ENCODE data around the gene PKN1.
"Not testable (repeated sequence)": the region's sequence is repeated elsewhere in the genome, so short reads cannot be mapped to it uniquely, and the experiment has no call there.

PKN1 gene

GRCh38 chr19:14443632-14444216 is 10.6 kb downstream of the PKN1 start:
- Histone ChIP-seq H3K27ac (no peak overlapping the region), H3K9me3 (no peaks in the 10 kb centered on the region), H3K36me3 (peaks cover 67 to 81% (median 81%) of the 10 kb centered on the region in 3 donors), H3K4me1 (peaks cover 0 to 6% (median 0%) of the 10 kb centered on the region in 4 donors), H3K27me3 (no peaks in the 10 kb centered on the region), H3K4me3 (no peak overlapping the region)
- TF ChIP-seq CTCF (IDR thresholded peaks at IDR 0.05): no peak
- no peak for DNase-seq
- intact Hi-C loops (cut with DNase I; ENCODE audit: low total_unique reads): no loop called here

- Histone ChIP-seq H3K36me3 (peaks cover 71 to 100% (median 99%) of the 10 kb centered on the region in 3 donors), H3K27ac (no peak overlapping the region), H3K9me3 (no peaks in the 10 kb centered on the region), H3K4me1 (no peaks in the 10 kb centered on the region), H3K4me3 (no peak overlapping the region), H3K27me3 (no peaks in the 10 kb centered on the region)
- DNase-seq: no peak
- intact Hi-C loops (cut with DNase I; ENCODE audit: low total_unique reads): no loop called here
- no peak for TF ChIP-seq CTCF (IDR thresholded peaks at IDR 0.05)
Measured at GRCh38 chr19:14446336-14447036, 13.4 kb downstream of the PKN1 start.

- Histone ChIP-seq H3K36me3 (peaks cover 68 to 100% (median 91%) of the 10 kb centered on the region in 3 donors), H3K27ac (no peak overlapping the region), H3K4me3 (no peak overlapping the region), H3K27me3 (no peaks in the 10 kb centered on the region), H3K4me1 (no peaks in the 10 kb centered on the region), H3K9me3 (no peaks in the 10 kb centered on the region)
- DNase-seq: no peak
- intact Hi-C loops (cut with DNase I; ENCODE audit: low total_unique reads): no loop called here
- no peak for TF ChIP-seq CTCF (IDR thresholded peaks at IDR 0.05)
Measured at GRCh38 chr19:14449321-14449720, 16.2 kb downstream of the PKN1 start.

GRCh38 chr19:14450168-14450874 is 17.2 kb downstream of the PKN1 start:
- Histone ChIP-seq H3K27me3 (no peaks in the 10 kb centered on the region), H3K9me3 (no peaks in the 10 kb centered on the region), H3K36me3 (peaks cover 71 to 100% (median 91%) of the 10 kb centered on the region in 3 donors), H3K27ac (no peak overlapping the region), H3K4me3 (no peak overlapping the region), H3K4me1 (no peaks in the 10 kb centered on the region)
- DNase-seq: no peak
- intact Hi-C loops (cut with DNase I; ENCODE audit: low total_unique reads): no loop called here
- TF ChIP-seq CTCF (IDR thresholded peaks at IDR 0.05): no peak

GRCh38 chr19:14450876-14451275 is 17.8 kb downstream of the PKN1 start:
- no peak overlapping the region for H3K27ac ChIP-seq
- H3K36me3 ChIP-seq: peaks cover 68 to 100% (median 86%) of the 10 kb centered on the region in 3 donors
- intact Hi-C loops (cut with DNase I; ENCODE audit: low total_unique reads): no loop called here
- no peaks in the 10 kb centered on the region for H3K4me1 ChIP-seq
- H3K9me3 ChIP-seq: no peaks in the 10 kb centered on the region
- H3K27me3 ChIP-seq: no peaks in the 10 kb centered on the region
- no peak for TF ChIP-seq CTCF (IDR thresholded peaks at IDR 0.05)
- DNase-seq: no peak
- H3K4me3 ChIP-seq: no peak overlapping the region

GRCh38 chr19:14452303-14452702 is 19.2 kb downstream of the PKN1 start:
- H3K9me3 ChIP-seq; H3K27me3 ChIP-seq; H3K4me3 ChIP-seq; intact Hi-C loops (cut with DNase I; ENCODE audit: low total_unique reads); DNase-seq; H3K4me1 ChIP-seq; H3K27ac ChIP-seq: not testable (repeated sequence)
- peaks cover 54 to 90% (median 72%) of the 10 kb centered on the region in 3 donors for H3K36me3 ChIP-seq
